COLO668 (cell line): ENCODE results near the gene C4orf33.
"Not testable (repeated sequence)": the region's sequence is repeated elsewhere in the genome, so short reads cannot be mapped to it uniquely, and the experiment has no call there.

Experiments
- DNase-seq: peaks from one replicate; lab custom pipeline; 2025; ENCODE audit not compliant: unreplicated experiment; lab: John Stamatoyannopoulos, UW

Gene C4orf33

DNA sequence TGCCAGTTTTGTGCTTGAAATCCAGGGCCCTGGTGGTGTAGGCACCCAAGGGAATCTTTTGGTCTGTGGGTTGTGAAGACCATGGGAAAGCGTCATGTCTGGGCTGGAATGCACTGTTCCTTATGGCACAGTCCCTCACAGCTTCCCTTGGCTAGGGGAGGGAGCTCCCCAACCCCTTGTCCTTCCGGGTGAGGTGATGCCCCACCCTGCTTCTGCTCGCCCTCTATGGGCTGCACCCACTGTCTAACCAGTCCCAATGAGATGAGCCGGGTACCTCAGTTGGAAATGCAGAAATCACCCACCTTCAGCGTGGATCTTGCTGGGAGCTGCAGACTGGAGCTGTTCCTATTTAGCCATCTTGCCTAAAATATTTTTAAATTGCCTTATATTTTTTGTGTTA is 30.7 kb downstream of the C4orf33 start:
- DNase-seq, result not testable (repeated sequence)

DNA sequence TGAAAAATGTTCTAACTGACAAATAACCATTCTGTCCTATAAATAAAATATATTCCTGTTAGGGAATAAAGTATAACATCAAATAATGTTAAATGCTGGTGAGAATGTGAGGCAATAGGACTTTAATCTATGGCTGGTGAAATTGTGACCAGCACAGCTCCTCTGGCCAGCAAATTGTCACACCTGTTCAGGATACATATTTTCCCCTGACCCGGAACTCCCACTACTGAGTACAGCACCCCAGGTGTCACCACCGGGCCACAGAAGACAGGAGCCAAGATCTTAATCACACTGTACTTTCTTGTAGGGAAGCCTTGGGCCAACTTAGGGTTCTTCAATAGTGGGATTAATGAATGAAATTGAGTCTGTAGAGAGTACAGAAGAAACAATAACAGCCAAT is 33.2 kb downstream of the C4orf33 start:
- DNase-seq, result no peak

DNA sequence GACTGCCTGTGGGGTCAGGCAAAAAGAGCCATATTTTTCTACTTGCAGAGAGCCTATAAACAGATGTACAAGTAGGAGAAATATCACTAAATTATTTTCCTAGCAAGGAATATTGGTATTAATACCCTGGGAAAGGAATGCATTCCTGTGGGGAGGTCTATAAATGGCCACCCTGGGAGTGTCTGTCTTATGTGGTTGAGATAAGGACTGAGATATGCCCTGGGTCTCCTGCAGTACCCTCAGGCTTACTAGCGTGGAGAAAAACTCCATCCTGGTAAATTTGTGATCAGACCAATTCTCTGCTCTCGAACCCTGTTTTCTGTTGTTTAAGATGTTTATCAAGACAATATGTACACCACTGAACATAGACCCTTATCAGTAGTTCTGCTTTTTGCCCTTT is 35.4 kb downstream of the C4orf33 start:
- DNase-seq, result no peak

DNA sequence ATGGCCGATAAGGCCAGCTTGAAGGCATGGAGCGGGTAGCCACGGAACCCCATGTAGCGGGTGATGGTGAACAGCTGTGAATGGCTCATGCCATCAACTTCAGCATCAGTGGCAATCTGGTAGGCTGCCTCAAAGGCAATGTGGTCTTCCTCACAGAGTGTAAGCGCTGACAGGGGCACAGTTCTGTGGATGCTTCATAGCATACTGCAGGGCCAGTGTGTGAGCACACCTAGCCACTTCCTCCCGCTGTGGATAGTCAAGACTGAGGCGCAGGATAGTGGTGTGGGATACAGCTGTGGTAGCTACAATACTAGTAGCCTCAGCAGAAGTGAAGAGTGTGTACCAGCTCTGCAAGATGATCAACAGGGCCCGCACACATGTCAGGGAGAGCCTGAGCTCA is 40.5 kb downstream of the C4orf33 start:
- DNase-seq, result no peak

DNA sequence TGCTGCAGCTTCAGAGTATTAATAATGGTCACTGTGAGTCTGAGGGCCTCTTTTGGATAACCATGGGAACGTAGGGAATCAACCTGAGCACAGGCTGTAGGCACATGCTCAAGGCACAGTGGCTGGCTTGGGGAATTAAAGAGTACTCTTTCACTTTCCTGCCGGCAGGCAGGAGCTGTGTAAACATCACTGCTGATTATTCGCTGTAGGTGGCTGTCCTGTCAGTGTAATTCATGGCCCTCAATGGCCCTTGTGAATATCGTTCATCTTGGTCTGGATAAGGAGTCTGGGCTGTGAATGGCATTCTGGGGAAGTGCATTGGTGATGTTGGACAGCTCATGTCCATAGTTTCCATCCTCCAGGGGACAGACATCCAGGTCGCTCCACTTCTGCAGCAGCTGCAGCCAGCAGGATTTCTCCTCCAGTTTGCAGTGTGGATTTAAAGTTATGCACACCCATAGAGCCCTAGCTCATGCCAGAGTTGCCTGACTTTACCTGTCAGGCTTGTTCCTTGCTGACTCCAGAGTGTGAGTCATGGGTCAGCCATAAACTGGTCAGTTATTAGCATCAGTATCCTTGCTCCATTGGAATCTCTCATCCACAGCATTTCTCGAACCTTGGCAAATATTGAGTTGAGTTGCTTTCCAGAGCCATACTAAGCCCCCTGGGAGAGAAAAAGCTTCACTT is 43.0 kb downstream of the C4orf33 start:
- no peak for DNase-seq

DNA sequence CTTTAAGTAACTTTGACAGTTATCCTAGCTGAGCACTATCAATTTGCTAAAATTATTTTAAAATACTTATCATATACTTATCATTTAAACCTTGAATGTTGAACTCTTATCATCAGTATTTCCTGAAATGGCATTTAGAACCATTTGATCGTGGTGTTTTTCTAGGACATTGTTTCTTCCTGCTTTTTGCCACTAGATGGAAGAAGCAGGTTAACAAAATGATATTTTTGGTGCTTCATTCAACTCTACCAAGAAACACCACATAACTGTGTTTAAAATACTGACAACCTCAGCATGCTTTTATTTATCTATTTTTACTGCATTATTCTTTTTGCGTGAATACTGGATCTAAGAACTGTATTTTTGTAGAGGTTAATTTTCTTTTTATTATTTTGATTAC is 44.6 kb downstream of the C4orf33 start:
- DNase-seq, result no peak

DNA sequence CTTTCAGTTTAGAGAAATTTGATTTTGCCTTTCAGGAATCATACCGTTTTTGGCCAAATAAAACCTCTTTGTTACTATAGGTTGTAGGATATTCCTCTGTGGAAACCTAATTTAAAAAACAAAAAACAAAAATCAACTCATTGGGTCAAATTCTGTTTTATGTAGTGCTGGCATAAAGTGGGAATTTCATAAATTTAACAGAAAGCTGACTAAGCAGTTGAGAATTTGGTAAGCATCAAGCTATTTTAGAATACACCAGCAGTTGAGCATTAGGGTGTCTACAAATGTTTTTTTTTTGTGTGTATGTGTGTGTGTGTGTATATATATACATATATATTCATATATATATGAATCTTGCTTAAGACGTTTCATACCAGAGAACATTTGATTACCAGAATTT is 47.4 kb downstream of the C4orf33 start:
- DNase-seq, result no peak

DNA sequence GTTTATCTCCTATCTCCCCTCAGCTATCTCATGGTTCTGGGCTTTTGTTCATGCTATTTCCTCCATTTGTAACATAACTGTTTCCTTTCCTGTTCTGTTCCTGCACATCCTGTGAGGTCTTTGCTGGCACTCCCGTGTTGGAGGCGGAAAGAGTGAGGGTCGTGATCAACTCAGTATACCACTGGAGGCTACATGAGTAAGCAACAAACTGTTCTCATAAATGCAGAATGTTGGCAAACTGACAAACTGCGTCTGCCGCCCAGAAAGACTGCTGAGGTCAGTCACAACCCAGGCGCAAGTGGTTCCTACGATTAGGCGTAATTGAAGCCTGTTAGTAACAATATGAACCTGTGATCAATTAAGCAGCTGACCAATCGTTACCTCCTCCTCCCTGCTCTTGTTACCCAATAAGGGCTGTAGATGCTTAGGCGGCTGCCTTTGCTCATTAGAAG is 48.8 kb downstream of the C4orf33 start:
- DNase-seq, result no peak

DNA sequence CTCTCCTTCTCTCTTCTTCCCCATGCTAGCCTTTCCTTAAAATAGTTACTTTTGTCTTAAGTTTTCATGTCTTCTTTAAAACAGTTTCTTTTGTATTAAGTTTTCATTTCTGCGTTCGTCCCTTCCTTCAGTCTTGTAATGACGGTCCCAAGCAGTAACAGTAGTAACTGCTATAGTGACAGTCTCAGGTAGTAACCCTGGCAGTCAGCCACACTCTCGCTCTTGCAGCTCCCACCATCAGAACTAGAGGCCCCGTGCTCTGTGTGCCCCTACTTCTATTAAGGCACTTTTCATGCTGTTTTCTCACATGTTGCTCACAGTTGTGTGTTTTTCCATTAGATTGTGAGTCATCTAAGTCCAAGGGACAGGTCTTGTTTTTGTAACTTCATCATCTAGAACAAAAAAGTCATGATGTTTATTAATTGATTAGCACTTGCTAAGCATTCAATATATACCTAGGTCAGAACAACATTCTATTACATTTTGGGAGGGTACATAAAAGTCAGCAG is 49.3 kb downstream of the C4orf33 start:
- DNase-seq, result no peak

DNA sequence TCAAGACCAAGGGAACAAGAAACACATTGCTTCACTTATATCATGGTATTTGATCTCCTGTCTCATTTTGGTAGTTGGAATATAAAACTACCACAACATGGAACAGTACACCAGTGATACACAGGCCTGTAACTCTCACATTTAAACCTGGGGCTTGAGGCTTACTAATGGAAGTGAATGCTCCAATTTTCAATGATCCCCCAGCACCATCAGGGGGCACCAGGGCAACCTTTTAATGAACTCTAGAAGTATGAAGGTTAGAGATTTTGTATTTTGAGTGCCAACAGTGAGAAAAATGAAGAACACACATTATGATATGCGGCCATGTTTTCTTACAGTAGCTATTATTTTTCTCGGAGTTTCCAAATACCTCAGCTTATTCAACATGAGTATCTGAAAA is 50.7 kb downstream of the C4orf33 start:
- DNase-seq, result no peak

DNA sequence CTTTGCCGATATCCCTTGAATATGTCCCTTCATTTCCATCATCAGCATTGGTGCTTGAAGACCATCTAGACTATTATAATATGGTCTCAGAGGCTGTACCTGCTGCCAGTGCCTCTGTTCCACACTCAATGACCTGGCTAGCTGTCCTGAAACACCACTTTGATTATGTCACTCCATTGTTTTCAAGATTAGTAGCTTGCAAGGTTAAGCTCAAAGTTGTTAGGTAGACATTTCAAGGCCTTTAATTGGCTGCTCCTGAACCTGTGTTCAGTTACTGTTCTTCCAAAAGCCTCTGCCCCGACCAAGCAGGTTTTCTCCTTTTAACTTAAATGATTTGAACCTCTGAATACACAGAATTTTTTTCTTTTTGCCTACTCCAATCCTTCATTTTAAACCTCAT is 52.9 kb downstream of the C4orf33 start:
- no peak for DNase-seq

DNA sequence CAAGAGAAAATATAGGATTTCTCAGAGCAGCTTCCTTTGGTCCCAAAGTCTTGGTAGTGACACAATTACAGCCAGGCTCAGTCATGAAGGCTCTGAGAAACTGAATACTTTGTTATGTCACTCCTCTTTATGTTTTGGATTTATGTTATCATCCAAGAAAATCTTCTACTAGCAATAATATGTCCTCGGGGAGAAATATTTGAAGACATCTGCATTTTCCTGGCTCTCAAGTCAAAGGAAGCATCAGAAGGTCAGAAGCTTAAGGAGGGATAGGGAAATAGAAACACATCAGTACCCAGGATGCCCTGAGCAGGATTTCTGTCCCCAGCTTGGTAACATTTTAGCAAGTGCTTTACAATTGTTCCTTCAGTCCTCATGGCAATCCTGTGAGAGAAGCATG is 54.0 kb downstream of the C4orf33 start:
- DNase-seq, result no peak

DNA sequence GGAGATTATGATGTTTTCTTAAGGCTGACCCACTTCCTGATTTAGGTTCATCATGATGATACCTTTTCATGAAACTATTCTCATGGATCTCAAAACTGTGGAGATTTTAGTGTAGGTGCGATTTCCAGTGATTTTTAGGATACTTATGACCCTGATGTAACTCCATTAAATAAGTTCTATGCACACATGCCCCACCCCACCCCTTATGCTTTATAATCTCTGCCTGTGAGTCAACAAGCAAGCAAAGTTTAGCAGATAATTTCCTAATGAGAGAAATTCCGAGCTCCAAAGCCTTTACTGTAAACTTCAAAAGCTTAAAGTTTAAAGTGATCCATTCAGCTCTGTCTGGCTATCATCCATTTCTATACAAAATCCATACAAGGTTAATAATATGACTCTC is 56.4 kb downstream of the C4orf33 start:
- DNase-seq, result no peak

DNA sequence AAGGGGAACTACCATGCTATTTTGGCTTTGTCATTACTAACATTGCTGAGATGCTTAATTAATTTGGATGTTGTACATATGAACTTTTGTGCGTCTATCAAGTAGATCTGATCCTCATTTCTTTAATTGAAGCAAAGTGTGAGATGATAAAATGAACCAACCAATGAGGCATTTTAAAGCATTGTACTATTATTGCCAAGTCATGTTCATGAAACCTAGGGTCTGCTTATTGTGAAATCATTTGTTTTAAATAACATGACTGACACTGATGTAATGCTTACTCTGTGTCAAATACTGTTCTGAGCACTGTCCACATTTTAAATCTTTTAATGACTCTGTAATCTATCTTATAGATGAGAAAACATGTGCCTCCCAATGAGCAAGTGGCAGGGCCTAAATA is 57.7 kb downstream of the C4orf33 start:
- DNase-seq, result no peak

DNA sequence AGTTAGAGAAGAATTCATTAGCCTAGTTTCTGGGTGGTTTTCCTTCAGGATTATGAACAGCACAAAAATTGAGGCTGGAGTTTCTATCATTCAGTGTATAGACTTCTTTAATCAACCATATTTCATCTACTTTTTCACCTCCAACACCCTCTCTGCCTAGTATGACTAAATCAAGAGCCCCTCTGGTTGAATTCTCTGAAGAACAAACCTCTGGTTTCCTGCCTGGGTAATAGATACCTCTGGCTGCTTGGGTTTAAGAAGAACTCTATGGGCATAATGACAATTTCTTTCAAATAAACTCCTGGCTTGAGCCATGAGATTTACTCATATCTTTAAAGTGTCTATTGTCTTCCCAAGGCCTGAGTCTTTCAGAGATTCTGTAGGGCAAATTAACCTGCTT is 66.5 kb downstream of the C4orf33 start:
- DNase-seq, result no peak

DNA sequence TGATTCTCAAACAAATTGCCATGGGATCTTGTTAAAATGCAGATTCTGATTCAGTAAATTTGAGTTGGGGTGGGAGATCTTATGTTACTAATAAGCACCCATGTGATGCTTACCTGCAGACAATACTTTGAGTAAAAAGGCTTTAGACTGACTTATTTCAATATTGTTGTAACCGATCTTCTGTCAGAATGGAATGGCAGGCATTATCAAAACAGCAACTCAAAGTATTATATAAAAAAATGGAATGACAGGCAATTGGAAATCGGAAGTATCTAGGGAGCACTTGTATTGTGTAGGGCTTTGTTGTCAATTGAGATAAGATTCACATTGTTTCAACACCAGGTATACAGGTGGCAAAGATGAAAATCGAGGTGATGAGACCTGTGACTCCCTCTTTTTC is 67.5 kb downstream of the C4orf33 start:
- no peak for DNase-seq

DNA sequence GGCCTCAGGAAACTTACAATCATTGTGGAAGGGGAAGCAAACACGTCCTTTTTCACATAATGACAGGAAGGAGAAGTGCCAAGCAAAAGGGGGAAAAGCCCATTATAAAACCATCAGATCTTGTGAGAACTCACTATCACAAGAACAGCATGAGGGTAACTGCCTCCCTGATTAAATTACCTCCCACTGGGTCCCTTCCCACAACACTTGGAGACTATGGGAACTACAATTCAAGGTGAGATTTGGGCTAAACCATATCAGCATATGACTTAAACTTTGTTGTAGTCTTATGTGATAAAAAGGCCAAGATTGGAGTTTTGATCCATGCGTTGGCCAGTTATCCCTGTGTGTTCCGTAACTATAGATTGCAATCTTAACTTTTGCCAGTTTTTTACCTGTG is 68.3 kb downstream of the C4orf33 start:
- no peak for DNase-seq
